Stimulated activated CD4-positive, alpha-beta T cell treated with anti-CD3 and anti-CD28 coated beads, Interleukin-1b, Interleukin-23, amount 100 ng/mL, for 1 hour (primary cell): Measurements from ENCODE around the gene SUSD2.
"Not testable (repeated sequence)": the region's sequence is repeated elsewhere in the genome, so short reads cannot be mapped to it uniquely, and the experiment has no call there.

Experiments used
- DNase-seq, 2 donors: peaks; one replicate each; pipeline ENCODE4 v3.0.0-alpha.2; 2020; ENCODE audit warnings: low read depth in 2 of 2

SUSD2 gene, protein sequence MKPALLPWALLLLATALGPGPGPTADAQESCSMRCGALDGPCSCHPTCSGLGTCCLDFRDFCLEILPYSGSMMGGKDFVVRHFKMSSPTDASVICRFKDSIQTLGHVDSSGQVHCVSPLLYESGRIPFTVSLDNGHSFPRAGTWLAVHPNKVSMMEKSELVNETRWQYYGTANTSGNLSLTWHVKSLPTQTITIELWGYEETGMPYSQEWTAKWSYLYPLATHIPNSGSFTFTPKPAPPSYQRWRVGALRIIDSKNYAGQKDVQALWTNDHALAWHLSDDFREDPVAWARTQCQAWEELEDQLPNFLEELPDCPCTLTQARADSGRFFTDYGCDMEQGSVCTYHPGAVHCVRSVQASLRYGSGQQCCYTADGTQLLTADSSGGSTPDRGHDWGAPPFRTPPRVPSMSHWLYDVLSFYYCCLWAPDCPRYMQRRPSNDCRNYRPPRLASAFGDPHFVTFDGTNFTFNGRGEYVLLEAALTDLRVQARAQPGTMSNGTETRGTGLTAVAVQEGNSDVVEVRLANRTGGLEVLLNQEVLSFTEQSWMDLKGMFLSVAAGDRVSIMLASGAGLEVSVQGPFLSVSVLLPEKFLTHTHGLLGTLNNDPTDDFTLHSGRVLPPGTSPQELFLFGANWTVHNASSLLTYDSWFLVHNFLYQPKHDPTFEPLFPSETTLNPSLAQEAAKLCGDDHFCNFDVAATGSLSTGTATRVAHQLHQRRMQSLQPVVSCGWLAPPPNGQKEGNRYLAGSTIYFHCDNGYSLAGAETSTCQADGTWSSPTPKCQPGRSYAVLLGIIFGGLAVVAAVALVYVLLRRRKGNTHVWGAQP

GRCh38 chr22:24181088-24181995 is at the start of gene SUSD2:
Gene SUSD2, plus strand, starts transcription at chr22:24181487. Its CDS starts 33 bp downstream, at chr22:24181520.
- no peak for DNase-seq

GRCh38 chr22:24133187-24133965 is 47.9 kb upstream of the SUSD2 start:
- no peak for DNase-seq

DNA sequence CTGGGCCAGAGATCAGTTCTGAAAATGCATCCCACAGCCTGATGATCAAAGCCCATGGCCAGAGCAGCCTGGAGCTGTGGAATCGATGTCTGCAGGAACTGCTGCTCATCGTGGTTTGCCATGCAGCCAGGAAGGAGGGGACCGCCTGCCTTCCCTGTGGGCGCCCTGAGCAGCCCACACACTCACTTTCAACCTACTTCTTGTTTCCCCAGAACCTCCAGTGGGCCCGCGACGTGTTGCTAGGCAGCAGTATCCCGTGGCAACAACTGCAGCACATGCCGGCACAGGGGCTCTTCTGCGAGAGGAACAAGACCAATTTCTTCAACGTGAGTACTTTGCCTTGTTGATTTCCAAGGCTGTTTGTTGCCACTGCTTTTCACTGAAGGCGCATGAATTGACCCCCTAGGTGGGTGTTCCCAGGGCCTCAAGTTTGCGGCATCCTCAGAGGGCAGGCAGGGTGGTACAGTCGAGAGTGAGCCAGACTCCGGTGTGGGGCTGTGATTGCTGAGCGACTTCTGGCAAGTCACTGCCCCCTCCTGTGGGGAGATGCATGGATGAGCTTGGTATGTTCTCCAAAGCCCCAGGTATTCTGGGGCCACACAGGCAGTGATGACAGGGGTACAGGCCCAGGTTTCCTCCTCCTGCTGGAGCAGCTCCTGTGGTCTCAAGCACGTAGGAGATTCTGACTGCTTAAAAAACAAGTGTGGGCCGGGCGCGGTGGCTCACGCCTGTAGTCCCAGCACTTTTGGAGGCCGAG is 47.0 kb upstream of the SUSD2 start:
- peak; percentile 24 to 45 for DNase-seq

GRCh38 chr22:24136533-24136932 is 44.8 kb upstream of the SUSD2 start:
- DNase-seq, result not testable (repeated sequence)

DNA sequence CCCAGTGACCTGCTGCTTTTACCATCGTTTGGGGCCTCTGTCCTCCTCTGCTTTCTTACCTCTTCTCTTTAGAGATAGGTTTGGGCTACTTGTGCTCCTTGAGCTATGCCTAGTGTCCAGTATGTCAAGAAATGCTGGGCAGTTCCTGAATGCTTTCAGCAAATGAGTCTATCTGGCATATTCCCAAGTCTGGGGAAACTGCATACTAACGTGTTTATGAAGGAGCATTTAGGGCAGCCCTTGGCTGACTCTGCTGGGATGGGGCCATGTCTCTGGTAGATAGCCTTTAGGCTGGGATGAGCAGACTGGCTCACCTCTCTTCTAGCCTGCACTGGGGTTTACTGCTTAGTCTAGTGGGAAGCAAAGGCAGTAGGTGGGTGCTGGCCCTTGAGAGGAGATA is 43.7 kb upstream of the SUSD2 start:
- DNase-seq, result no peak

- DNase-seq, result no peak
These were observed 42.5 kb upstream of the SUSD2 start for GRCh38 chr22:24138649-24139420.

GRCh38 chr22:24140357-24140756 is 40.9 kb upstream of the SUSD2 start:
- no peak for DNase-seq

DNA sequence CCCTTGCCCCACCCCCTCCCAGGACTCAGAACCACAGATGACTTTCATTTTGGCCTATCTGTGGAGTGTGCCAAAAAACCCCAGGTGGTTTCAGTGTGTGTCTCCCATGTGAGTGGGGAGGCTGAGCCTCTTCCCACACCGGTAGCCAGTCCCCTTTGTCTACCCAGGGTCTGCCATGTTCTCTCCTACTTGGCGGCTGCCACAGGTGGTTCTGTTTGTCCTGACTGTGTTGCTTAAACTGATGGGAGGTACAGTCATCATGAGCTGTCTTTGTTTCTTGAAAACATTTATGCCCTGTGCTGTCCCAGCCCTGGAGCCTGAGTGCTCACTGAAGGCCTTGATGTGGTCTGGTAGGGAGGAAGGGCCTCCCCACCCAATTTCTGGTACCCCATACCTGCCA is 39.7 kb upstream of the SUSD2 start:
- no peak for DNase-seq

GRCh38 chr22:24142241-24142640 is 39.0 kb upstream of the SUSD2 start:
- no peak for DNase-seq

DNA sequence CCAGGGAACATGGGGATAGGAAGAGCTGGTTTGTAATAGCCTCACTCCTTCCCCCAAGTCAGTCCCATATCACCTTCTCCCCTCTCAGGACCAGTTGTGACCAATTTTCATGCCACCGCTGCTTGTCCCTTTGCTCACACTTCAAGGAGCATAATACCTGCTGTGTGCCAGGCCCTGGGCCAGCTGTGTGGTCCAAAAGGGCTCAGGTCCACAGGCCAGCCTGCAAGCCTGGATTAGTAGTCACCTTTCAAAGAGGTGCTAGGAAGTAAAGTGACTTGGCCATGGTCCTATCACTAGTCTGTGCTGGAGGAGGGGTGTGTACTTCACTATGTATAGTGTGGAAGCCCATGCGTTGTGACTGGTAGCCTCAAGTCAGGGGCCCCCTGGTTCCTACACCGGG is 38.5 kb upstream of the SUSD2 start:
- no peak for DNase-seq

GRCh38 chr22:24144056-24144777 is 37.1 kb upstream of the SUSD2 start:
- no peak for DNase-seq

DNA sequence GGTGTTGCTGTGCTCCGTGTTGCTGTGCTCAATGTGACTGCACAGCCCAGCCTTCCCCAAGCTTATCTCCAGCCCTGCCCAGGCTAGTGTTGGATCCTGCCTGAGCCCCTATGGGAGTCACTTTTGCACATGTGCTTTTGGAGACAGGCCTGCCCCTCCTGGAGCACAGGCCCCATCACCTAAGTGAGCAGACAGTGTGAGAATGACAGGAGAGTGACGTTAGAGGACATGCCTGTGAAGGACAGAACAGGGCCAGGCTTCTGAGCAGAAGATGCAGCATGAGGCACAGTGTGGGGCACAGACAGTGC is 36.6 kb upstream of the SUSD2 start:
- no peak for DNase-seq

DNA sequence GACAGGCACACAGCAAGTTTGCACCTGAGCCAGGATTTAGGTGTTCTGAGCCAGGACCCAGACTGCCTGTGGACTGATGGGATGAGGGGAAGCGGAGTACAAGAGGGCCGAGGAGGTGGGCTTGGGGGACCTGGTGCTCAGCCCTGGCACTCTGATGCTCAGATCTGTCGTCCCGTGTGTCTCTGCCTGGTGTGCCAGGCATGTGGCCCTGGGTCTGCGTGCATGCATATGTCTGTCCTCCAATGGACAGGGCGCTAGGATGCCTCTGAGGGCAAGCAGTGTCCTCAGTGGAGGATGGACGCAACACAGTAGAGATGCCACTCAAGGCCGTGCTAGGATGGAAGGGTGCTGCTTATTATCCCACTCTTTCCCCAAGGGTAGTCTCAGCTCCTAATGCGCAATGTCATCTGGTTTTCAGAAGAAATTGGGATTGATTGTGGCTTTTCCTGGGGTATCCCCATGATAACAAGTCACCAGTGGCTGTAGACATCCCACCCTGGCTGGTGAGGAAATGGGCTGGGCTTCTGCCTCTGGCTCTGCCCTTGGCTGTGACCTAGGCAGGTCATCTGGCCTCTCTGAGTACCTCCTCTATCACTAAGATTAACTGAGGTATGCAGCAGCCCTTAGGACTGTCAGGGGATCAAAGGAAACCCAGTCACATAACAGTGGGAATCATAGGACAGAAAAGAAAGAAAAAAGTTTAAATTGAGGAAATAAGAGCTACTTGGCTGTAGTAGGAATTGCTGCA is 35.7 kb upstream of the SUSD2 start:
- no peak for DNase-seq

DNA sequence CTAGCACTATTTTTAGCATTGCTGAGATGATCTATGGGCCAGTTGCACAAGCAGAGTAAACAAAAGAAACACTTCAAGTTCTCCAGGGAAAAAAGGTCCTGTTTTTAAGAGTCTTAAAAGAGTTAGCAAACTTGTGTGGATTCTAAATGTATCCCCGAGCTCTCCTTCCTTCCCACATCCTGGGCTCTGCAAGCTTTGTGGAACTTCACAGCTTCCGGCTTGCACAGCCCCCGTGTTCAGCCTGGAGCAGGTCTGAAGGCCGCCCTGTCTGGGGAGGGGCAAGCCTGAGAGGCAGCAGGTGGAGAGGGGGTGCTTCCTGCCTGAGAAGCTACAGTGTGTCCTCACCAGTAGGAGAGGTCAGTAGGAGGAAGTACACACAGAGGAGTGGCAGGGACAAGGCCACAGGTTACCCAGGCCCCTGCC is 35.1 kb upstream of the SUSD2 start:
- no peak for DNase-seq

DNA sequence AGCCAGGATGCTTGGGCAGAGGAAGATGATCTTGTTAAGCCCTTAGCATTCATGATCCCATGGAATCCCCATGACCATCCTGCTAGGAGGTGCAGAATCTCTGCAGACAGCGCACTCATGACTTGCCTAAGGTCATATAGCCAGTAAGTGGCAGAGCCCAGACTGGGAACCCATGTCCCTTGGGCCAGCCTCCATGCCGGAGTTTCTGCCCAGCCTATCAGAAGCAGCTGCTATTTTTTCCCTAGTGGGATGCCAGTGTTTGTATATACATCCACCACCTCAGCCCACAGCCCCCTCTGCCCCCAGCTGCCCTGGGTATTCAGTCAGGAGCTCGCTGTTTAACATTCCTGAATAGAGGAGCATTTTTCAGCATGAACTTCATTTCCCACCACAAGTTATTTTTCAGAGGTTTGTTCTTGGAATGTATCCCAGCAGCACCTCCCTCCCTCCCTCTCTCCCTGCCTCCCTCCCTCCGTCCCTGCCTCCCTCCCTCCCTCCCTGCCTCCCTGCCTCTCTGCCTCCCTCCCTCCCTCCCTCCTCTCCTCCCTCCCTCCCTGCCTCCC is 34.4 kb upstream of the SUSD2 start:
- no peak for DNase-seq

- no peak for DNase-seq
These were observed 33.6 kb upstream of the SUSD2 start for GRCh38 chr22:24147666-24148065.

DNA sequence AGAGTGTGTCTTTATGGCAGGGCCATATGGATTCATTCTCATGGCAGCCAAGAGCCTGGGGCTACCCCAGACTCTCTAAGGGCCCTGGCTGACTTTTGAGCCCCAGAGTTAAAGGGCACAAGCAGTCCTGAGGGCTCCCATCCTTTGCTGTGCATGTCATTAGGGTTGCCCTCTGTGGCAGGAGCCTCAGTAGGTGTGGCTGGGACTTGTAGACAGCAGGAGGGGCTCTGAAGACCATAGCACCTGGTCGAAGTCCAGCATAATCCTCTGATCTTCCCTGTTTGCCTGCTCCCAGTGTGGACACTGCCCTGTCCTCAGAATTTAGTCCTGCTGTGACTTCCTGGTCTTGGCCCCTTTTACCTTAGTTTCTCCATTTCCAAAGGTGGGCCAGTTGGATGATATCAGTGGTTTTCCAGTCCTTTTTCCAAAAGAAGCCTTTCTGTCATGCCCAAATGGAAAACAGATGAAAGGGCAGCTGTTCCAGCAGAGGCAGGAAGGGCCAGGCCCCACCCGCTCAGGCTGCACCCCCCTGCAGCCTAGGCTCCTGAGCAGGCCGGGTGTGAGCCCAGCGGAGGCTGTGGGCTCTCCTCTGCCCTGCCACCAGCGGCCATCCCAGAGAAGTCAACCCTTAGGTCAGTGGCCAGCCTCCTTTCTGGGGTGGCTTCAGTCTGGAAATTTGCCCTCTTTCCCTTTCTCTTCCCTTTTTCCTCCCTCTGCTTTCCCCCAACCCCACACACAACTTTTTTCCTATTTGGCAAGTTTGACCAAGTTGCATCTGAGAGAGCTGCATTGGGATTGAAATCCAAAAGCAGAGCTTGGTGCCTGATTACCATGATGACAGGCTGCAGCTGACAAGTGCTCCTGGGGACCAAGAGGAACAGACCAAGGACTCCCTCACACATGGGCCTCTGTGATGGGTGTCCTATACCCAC is 32.8 kb upstream of the SUSD2 start:
- no peak for DNase-seq
